OCI-LY3 (cell line): ENCODE data around the gene ITGBL1.

Experiments used
- EZH2phosphoT487 ChIP-seq: fragments of 200-600 bp; shearing (Covaris generic); IDR thresholded peaks from 2 replicates; pipeline ENCODE4 v1.6.1; 2018; ENCODE audit warnings: antibody characterized with exemption, mixed run types, low read depth
- TF ChIP-seq, protein P1 (sequence below): fragments of 200-600, 300-600 bp; sonication (generic); IDR thresholded peaks from 2 replicates; pipeline ENCODE4 v1.5.1; 2014; ENCODE audit warnings: antibody characterized with exemption, low read length, low read depth

DNA sequence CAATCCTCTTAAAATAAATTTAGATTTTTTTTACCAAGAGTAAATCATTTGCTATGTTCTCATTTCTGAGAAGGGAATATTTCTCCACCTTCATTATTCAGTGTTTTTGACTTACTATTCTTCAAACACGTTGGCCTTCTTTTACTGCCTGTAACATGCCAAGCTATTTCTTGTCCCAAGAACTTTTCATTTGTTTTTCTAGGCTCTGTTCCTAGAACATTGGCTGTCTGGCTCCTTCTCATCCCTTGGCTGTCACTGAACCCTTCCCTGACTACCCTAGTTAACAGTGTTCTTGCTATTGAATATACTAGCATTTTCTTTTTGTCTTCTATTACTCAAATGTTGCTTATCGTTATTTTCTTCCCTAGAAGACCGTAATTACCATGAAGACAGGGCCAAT is 248.1 kb downstream of the ITGBL1 start:
- TF ChIP-seq, protein P1, sequence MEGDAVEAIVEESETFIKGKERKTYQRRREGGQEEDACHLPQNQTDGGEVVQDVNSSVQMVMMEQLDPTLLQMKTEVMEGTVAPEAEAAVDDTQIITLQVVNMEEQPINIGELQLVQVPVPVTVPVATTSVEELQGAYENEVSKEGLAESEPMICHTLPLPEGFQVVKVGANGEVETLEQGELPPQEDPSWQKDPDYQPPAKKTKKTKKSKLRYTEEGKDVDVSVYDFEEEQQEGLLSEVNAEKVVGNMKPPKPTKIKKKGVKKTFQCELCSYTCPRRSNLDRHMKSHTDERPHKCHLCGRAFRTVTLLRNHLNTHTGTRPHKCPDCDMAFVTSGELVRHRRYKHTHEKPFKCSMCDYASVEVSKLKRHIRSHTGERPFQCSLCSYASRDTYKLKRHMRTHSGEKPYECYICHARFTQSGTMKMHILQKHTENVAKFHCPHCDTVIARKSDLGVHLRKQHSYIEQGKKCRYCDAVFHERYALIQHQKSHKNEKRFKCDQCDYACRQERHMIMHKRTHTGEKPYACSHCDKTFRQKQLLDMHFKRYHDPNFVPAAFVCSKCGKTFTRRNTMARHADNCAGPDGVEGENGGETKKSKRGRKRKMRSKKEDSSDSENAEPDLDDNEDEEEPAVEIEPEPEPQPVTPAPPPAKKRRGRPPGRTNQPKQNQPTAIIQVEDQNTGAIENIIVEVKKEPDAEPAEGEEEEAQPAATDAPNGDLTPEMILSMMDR, result no peak
- TF ChIP-seq EZH2phosphoT487, result no peak
